IMR-90 (cell line): Measurements from ENCODE around the gene NT5M.

Source experiments
- CHD1 ChIP-seq: IDR thresholded peaks from 2 replicates; pipeline ENCODE4 v1.6.1; 2012; ENCODE audit warnings: low read depth, low read length, improper control_type of control experiment
- FOS ChIP-seq: fragments of 150-350 bp; IDR thresholded peaks from 2 replicates; pipeline ENCODE4 v1.6.1; 2016; ENCODE audit warnings: low read depth, low read length
- TF ChIP-seq, protein P1 (sequence below): conservative IDR thresholded peaks from 2 replicates; pipeline ENCODE4 v1.5.1; 2012; ENCODE audit warnings: mild to moderate bottlenecking, low read depth, low read length, improper control_type of control experiment
- TF ChIP-seq, protein P2 (sequence below): fragments of 150-350 bp; IDR thresholded peaks from 2 replicates; pipeline ENCODE4 v1.6.1; 2016; ENCODE audit warnings: low read depth, mild to moderate bottlenecking, low read length, moderate library complexity, borderline replicate concordance

DNA sequence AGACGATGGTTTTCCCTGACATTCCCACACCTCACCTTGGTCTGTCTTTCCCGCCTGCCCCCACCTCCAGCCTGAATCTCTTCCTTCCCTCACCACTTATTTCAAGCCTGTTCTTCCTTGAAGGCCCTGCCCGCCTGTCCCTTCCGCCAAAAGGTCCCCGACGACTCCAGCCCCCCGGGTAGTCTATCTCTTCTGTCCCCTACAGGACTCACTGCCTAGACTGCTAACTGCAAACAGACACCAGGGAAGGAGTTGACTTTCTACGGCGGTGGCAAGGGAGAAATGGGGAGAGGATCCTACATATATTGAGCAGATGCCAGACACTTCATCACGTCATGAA is 53.7 kb downstream of the NT5M start:
- TF ChIP-seq, protein P1, sequence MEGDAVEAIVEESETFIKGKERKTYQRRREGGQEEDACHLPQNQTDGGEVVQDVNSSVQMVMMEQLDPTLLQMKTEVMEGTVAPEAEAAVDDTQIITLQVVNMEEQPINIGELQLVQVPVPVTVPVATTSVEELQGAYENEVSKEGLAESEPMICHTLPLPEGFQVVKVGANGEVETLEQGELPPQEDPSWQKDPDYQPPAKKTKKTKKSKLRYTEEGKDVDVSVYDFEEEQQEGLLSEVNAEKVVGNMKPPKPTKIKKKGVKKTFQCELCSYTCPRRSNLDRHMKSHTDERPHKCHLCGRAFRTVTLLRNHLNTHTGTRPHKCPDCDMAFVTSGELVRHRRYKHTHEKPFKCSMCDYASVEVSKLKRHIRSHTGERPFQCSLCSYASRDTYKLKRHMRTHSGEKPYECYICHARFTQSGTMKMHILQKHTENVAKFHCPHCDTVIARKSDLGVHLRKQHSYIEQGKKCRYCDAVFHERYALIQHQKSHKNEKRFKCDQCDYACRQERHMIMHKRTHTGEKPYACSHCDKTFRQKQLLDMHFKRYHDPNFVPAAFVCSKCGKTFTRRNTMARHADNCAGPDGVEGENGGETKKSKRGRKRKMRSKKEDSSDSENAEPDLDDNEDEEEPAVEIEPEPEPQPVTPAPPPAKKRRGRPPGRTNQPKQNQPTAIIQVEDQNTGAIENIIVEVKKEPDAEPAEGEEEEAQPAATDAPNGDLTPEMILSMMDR: no peak
- TF ChIP-seq CHD1 (no peak), FOS (no peak)
- TF ChIP-seq, protein P2, sequence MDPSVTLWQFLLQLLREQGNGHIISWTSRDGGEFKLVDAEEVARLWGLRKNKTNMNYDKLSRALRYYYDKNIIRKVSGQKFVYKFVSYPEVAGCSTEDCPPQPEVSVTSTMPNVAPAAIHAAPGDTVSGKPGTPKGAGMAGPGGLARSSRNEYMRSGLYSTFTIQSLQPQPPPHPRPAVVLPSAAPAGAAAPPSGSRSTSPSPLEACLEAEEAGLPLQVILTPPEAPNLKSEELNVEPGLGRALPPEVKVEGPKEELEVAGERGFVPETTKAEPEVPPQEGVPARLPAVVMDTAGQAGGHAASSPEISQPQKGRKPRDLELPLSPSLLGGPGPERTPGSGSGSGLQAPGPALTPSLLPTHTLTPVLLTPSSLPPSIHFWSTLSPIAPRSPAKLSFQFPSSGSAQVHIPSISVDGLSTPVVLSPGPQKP: no peak
